Fibroblast of lung (primary cell): ENCODE results near the gene RITA1. TPM values are rescaled to one million over a fixed set of nuclear protein-coding genes. Genes with fewer than 3 reads are reported as not detected.

Experiments
- DNase-seq, 2 donors: peaks; one replicate each; pipeline versions ENCODE4 v3.0.0 to v3.0.0-alpha.2; 2010; ENCODE audit warnings: low read depth in 2 of 2
- H2AFZ ChIP-seq: 2 replicates; pipeline ENCODE4 v1.5.1; 2012; ENCODE audit warnings: low read length, control low read depth, inconsistent platforms
- H3K27ac ChIP-seq: 2 replicates; pipeline ENCODE4 v1.5.1; 2011; ENCODE audit warnings: low read length, control low read depth; ENCODE audit not compliant: insufficient read depth
- H3K27me3 ChIP-seq: 2 replicates; pipeline ENCODE4 v1.5.1; 2011; ENCODE audit warnings: mild to moderate bottlenecking, low read length; ENCODE audit not compliant: control insufficient read depth, insufficient read depth
- H3K36me3 ChIP-seq: 2 replicates; pipeline ENCODE4 v1.5.1; 2011; ENCODE audit warnings: low read length; ENCODE audit not compliant: control insufficient read depth, insufficient read depth
- H3K4me1 ChIP-seq: 2 replicates; pipeline ENCODE4 v1.5.1; 2011; ENCODE audit warnings: low read length; ENCODE audit not compliant: control insufficient read depth, insufficient read depth; ENCODE audit errors: extremely low read depth
- H3K4me2 ChIP-seq: 2 replicates; pipeline ENCODE4 v1.5.1; 2011; ENCODE audit warnings: low read length, control low read depth; ENCODE audit not compliant: insufficient read depth; ENCODE audit errors: extremely low read depth
- H3K4me3 ChIP-seq, 4 experiments: fragments of 200-600 bp in 1 of 4; sonication (generic) in 1 of 4; replicated peaks in 1 of 4; 2 replicates each; pipeline ENCODE4 v1.5.1; 2011 to 2016; ENCODE audit warnings: low read length in 4 of 4, low read depth in 3 of 4, mild to moderate bottlenecking in 3 of 4, control low read depth in 2 of 4, inconsistent platforms in 1 of 4, mixed read lengths in 1 of 4; ENCODE audit not compliant: insufficient read depth in 1 of 4; ENCODE audit errors: control extremely low read depth in 1 of 4
- H3K79me2 ChIP-seq: 2 replicates; pipeline ENCODE4 v1.5.1; 2012; ENCODE audit warnings: mild to moderate bottlenecking, low read length, inconsistent platforms; ENCODE audit not compliant: control insufficient read depth, insufficient read depth
- H3K9ac ChIP-seq: 2 replicates; pipeline ENCODE4 v1.5.1; 2011; ENCODE audit warnings: mild to moderate bottlenecking, low read length, control low read depth; ENCODE audit not compliant: insufficient read depth
- H3K9me3 ChIP-seq: 2 replicates; pipeline ENCODE4 v1.5.1; 2012; ENCODE audit warnings: low read depth, low read length; ENCODE audit not compliant: control insufficient read depth, insufficient read depth
- H4K20me1 ChIP-seq: 2 replicates; pipeline ENCODE4 v1.5.1; 2011; ENCODE audit warnings: low read length; ENCODE audit not compliant: control insufficient read depth, insufficient read depth; ENCODE audit errors: extremely low read depth
- EZH2 ChIP-seq: IDR thresholded peaks from 2 replicates; pipeline ENCODE4 v1.5.1; 2012; ENCODE audit warnings: low read length, control low read depth, mild to moderate bottlenecking; ENCODE audit errors: missing control alignments
- polyA plus RNA-seq, 2 donors: library from polyadenylated mRNA; depleted of rRNA in 1 of 2; stranded (reverse) in 1 of 2; unstranded in 1 of 2; fragments of >200 nt; gene quantifications; 2 replicates each; pipeline ENCODE4 v1.2.1, GENCODE V29; 2011 to 2012; ENCODE audit warnings: missing spikeins in 1 of 2
- total RNA-seq: library from RNA; depleted of rRNA; stranded (reverse); fragments of >200 nt; gene quantifications from 2 replicates; pipeline ENCODE4 v1.2.1, GENCODE V29; 2014
- TF ChIP-seq, protein P1 (sequence below), 2 donors: IDR thresholded peaks in 1 of 2; conservative IDR thresholded peaks in 1 of 2; 1 replicate in 1 of 2; 2 replicates in 1 of 2; pipeline ENCODE4 v1.5.1; 2011 to 2012; ENCODE audit warnings: low read length in 2 of 2, control low read depth in 1 of 2, inconsistent platforms in 1 of 2, low read depth in 1 of 2, mild to moderate bottlenecking in 1 of 2

The RITA1 gene
- total and polyA plus RNA-seq, 2 donors (not counting 1 experiment from before 2014, with no cell fraction given) = 8.7 to 11.6 TPM

DNA sequence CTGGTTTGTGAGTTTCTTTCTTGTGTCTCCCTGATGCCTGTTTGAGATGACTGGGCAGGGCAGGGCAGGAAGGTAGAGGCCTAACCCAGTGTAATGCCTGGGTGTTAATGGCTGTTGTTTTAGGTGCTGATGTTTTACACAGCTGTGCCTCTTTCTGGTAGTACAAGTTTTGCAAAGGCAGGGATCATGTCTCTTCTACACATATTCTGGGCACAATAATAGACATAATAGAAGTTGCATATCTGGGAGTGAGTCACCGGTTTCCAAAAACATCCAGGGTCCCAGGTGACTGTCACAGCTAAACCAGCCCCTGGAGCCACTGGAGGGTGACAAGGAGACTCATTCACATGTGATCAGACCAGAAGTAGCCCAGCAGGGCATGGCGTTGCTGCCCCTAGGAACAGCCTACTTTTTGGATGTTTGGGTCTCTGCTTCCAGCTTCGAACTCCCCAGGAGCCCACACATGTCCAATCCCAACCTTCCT, 53.8 kb downstream of the RITA1 start:
- DNase-seq = no peak
- Histone ChIP-seq H3K9ac (no peak overlapping the region), H4K20me1 (no peaks in the 10 kb centered on the region), H3K4me2 (no peak overlapping the region), H3K36me3 (no peaks in the 10 kb centered on the region), H3K9me3 (no peaks in the 10 kb centered on the region), H3K4me1 (peaks cover 19% of the 10 kb centered on the region), H3K79me2 (no peaks in the 10 kb centered on the region), H3K27me3 (no peaks in the 10 kb centered on the region), H3K4me3 (no peak overlapping the region), H3K27ac (no peak overlapping the region), H2AFZ (no peak overlapping the region)
- no peak for TF ChIP-seq EZH2
- TF ChIP-seq, protein P1, sequence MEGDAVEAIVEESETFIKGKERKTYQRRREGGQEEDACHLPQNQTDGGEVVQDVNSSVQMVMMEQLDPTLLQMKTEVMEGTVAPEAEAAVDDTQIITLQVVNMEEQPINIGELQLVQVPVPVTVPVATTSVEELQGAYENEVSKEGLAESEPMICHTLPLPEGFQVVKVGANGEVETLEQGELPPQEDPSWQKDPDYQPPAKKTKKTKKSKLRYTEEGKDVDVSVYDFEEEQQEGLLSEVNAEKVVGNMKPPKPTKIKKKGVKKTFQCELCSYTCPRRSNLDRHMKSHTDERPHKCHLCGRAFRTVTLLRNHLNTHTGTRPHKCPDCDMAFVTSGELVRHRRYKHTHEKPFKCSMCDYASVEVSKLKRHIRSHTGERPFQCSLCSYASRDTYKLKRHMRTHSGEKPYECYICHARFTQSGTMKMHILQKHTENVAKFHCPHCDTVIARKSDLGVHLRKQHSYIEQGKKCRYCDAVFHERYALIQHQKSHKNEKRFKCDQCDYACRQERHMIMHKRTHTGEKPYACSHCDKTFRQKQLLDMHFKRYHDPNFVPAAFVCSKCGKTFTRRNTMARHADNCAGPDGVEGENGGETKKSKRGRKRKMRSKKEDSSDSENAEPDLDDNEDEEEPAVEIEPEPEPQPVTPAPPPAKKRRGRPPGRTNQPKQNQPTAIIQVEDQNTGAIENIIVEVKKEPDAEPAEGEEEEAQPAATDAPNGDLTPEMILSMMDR (conservative IDR thresholded peaks at IDR 0.05 in 1 of 2, IDR thresholded peaks at IDR 0.05 in 1 of 2; ENCODE audit: low read depth in 1 of 2, low read length in 2 of 2) = no peak

DNA sequence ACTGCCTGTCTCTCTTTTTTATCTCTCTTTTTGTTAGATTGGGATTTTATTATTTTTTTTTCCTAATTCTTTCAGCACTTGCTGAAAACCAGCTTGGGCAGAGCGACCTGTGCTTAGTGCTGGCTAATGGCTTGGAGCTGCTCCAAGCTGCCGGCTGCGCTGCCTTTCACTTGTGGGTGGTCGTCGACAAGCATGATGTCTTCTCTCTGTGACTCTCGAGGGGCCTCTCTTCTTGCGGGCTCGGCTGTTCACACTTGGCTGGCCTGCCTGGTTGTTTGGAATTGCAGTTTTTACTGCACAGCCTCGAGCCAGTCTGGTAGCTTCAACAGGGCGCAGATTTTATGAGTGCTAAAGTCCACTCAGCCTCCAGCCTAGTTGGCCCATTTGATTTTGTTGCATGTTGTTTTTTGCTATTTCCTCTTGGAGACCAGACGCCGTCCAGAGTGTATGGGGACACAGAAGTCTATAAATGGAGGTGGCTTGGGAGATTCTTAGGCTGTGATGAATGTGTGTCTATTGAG, 54.4 kb downstream of the RITA1 start:
- no peak overlapping the region for H3K27ac ChIP-seq
- H3K9me3 ChIP-seq = no peaks in the 10 kb centered on the region
- H2AFZ ChIP-seq = no peak overlapping the region
- H3K4me3 ChIP-seq = no peak overlapping the region
- H3K79me2 ChIP-seq = no peaks in the 10 kb centered on the region
- no peaks in the 10 kb centered on the region for H3K36me3 ChIP-seq
- no peaks in the 10 kb centered on the region for H3K27me3 ChIP-seq
- no peak for TF ChIP-seq EZH2
- TF ChIP-seq, protein P1 (conservative IDR thresholded peaks at IDR 0.05 in 1 of 2, IDR thresholded peaks at IDR 0.05 in 1 of 2; ENCODE audit: low read depth in 1 of 2, low read length in 2 of 2) = no peak
- no peak for DNase-seq
- H3K4me1 ChIP-seq = peaks cover 25% of the 10 kb centered on the region
- no peak overlapping the region for H3K9ac ChIP-seq
- no peak overlapping the region for H3K4me2 ChIP-seq
- no peaks in the 10 kb centered on the region for H4K20me1 ChIP-seq

DNA sequence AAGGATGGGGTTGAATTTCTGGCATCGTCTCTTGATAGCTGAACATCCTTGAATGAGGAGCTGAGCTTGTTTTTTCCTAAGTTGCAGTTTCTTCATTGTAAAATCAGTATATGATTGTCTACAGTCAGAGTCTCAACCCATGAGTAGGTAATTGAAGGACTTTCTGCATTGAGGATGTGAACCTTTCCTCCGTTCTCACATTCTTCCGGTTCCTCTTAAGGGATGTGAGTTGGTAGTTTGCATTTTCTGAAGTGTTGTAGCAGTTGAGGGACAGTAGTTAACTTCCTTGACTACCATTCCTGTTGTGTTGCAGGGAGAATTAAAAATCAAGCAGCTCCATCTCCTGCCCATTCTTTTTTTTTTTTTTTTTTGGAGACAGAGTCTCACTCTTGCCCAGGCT, 54.9 kb downstream of the RITA1 start:
- Histone ChIP-seq H3K27ac (no peak overlapping the region), H3K9me3 (no peaks in the 10 kb centered on the region), H3K4me3 (no peak overlapping the region), H3K79me2 (no peaks in the 10 kb centered on the region), H2AFZ (no peak overlapping the region), H3K27me3 (no peaks in the 10 kb centered on the region), H3K9ac (no peak overlapping the region), H3K4me2 (no peak overlapping the region), H4K20me1 (no peaks in the 10 kb centered on the region), H3K36me3 (no peaks in the 10 kb centered on the region), H3K4me1 (peaks cover 25% of the 10 kb centered on the region)
- no peak for DNase-seq
- TF ChIP-seq, protein P1 (conservative IDR thresholded peaks at IDR 0.05 in 1 of 2, IDR thresholded peaks at IDR 0.05 in 1 of 2; ENCODE audit: low read depth in 1 of 2, low read length in 2 of 2) = no peak
- TF ChIP-seq EZH2 = no peak
